DND-41 (cell line): ENCODE measurements around the gene GARIN5A.

Source experiments
- EZH2 ChIP-seq: IDR thresholded peaks from 3 replicates; pipeline ENCODE4 v1.6.1; 2012; ENCODE audit warnings: borderline replicate concordance, low read depth, mild to moderate bottlenecking, moderate library complexity, low read length, inconsistent platforms; ENCODE audit not compliant: severe bottlenecking
- TF ChIP-seq, protein P1 (sequence below): IDR thresholded peaks from 2 replicates; pipeline ENCODE4 v1.5.1; 2012; ENCODE audit warnings: borderline replicate concordance, low read length, moderate library complexity, mild to moderate bottlenecking; ENCODE audit not compliant: poor library complexity, severe bottlenecking; ENCODE audit errors: extremely low read depth

DNA sequence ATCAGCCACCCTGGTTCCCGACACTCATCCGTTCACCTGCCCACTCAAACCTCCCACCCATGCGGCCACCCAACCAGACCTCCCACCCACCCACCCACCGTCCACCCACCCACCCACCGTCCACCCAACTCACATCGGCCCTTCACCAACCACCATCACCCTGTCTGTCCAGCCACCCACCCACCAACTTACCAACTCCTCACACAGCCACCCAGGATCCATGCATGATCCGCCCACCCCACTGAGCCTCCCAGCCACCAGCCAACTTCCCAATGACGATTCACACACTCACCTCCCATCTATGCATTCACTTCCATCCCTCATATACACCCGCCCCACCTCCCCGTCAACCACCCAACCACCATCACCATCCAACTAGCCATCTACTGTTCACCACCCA lies 30.1 kb upstream of the GARIN5A start:
- TF ChIP-seq EZH2 = no peak
- TF ChIP-seq, protein P1, sequence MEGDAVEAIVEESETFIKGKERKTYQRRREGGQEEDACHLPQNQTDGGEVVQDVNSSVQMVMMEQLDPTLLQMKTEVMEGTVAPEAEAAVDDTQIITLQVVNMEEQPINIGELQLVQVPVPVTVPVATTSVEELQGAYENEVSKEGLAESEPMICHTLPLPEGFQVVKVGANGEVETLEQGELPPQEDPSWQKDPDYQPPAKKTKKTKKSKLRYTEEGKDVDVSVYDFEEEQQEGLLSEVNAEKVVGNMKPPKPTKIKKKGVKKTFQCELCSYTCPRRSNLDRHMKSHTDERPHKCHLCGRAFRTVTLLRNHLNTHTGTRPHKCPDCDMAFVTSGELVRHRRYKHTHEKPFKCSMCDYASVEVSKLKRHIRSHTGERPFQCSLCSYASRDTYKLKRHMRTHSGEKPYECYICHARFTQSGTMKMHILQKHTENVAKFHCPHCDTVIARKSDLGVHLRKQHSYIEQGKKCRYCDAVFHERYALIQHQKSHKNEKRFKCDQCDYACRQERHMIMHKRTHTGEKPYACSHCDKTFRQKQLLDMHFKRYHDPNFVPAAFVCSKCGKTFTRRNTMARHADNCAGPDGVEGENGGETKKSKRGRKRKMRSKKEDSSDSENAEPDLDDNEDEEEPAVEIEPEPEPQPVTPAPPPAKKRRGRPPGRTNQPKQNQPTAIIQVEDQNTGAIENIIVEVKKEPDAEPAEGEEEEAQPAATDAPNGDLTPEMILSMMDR = no peak
